Ascending aorta (tissue), 2 donors: ENCODE data around the gene GRB10. TPM values are rescaled to one million over a fixed set of nuclear protein-coding genes. Genes with fewer than 3 reads are reported as not detected.

Experiments used
- DNase-seq, 2 donors: peaks; one replicate each; pipeline ENCODE4 v3.0.0-alpha.2; 2019; ENCODE audit warnings: low spot score in 2 of 2
- H3K27ac ChIP-seq, 2 donors: fragments of 200-600 bp; sonication (generic); one replicate each; pipeline ENCODE4 v1.5.1; 2016 to 2017; ENCODE audit warnings: mild to moderate bottlenecking in 1 of 2
- H3K27me3 ChIP-seq: fragments of 200-600 bp; sonication (generic); one replicate; pipeline ENCODE4 v1.5.1; 2017
- H3K36me3 ChIP-seq, 2 donors: fragments of 200-600 bp; sonication (generic); one replicate each; pipeline ENCODE4 v1.5.1; 2016
- H3K4me1 ChIP-seq, 2 donors: fragments of 200-600 bp; sonication (generic); one replicate each; pipeline ENCODE4 v1.5.1; 2016 to 2017; ENCODE audit warnings: mild to moderate bottlenecking in 1 of 2
- H3K4me3 ChIP-seq, 2 donors: fragments of 200-600 bp; sonication (generic); one replicate each; pipeline ENCODE4 v1.5.1; 2016 to 2017; ENCODE audit warnings: mild to moderate bottlenecking in 1 of 2
- H3K9me3 ChIP-seq, 2 donors: fragments of 200-600 bp; sonication (generic); one replicate each; pipeline ENCODE4 v1.5.1; 2016
- intact Hi-C: fragments of 100-400 bp; cut with DNase I; formaldehyde crosslinking; loops from one replicate; pipeline ENCODE4 v1.15.1; 2023
- total RNA-seq: library from RNA; depleted of rRNA; stranded (reverse); fragments of >200 nt; gene quantifications from one replicate; pipeline ENCODE4 v1.1.0, GENCODE V29; 2016
- TF ChIP-seq, protein P1 (sequence below), 3 experiments: fragments of 200-600 bp in 2 of 3; fragments of 450-650 bp in 1 of 3; sonication (generic) in 2 of 3; IDR thresholded peaks; one replicate each; pipeline ENCODE4 v1.5.1; 2016 to 2019; ENCODE audit warnings: antibody characterized with exemption in 3 of 3, mild to moderate bottlenecking in 1 of 3, moderate library complexity in 1 of 3

The GRB10 gene
- total RNA-seq, 1 donor from 2014 or later, result 53.4 TPM

DNA sequence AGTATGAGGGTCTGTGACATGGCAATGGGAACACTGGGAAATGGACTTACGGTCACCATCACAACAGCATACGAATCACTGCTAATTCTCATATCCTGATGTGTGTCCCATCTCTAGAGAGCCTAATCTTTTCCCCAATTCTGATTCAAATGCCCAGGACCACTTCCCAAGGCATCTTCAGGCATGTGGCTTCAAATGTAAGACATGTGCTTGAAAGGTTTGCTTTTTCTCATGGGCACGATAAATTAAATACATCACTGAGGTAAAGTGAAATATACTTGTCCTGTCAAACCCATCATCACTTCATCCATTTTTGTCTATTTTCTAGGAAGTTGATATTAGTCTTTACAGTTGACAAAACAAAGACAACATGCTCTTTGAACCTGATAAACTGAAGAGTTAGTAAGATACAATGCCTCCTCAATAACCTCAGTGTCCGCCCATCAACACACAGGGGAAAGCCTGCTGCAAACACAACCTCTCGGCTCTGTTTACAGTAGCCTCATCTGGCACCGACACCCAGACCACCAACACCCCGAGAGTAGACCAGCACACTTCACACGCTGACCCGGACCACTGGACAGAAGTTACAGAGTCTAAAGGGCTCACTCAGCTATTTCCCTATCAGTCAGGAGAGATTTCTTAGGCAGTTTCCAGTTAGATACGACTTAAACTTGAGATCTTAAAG lies 24.8 kb downstream of the GRB10 start:
- no peaks in the 10 kb centered on the region for H3K27me3 ChIP-seq
- DNase-seq, result no peak
- H3K27ac ChIP-seq, result no peak overlapping the region
- H3K4me1 ChIP-seq, result no peaks in the 10 kb centered on the region
- intact Hi-C loops, result no loop called here
- no peaks in the 10 kb centered on the region for H3K9me3 ChIP-seq
- H3K4me3 ChIP-seq, result no peak overlapping the region
- TF ChIP-seq, protein P1, sequence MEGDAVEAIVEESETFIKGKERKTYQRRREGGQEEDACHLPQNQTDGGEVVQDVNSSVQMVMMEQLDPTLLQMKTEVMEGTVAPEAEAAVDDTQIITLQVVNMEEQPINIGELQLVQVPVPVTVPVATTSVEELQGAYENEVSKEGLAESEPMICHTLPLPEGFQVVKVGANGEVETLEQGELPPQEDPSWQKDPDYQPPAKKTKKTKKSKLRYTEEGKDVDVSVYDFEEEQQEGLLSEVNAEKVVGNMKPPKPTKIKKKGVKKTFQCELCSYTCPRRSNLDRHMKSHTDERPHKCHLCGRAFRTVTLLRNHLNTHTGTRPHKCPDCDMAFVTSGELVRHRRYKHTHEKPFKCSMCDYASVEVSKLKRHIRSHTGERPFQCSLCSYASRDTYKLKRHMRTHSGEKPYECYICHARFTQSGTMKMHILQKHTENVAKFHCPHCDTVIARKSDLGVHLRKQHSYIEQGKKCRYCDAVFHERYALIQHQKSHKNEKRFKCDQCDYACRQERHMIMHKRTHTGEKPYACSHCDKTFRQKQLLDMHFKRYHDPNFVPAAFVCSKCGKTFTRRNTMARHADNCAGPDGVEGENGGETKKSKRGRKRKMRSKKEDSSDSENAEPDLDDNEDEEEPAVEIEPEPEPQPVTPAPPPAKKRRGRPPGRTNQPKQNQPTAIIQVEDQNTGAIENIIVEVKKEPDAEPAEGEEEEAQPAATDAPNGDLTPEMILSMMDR (IDR thresholded peaks at IDR 0.05), result no peak
- peaks cover 0 to 7% of the 10 kb centered on the region in 2 donors for H3K36me3 ChIP-seq

DNA sequence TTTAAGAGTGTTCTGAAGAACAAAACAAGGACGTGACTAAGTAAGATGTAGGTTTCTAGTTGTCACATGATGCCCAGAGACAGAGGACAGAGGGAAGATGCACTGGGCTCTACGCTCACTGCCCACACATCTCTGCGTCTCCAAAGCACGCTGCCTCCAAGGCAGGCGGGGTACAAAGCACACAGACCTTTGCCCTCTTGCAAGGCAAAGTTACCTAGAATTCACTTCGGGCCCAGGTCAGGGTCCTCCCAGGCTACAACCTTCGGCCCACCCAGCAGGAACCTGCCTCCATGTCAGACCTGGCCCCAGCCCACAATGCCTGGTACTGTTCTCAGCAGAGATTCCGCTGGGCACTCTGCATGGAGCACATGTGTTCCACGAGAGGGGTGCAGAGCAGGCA lies 26.5 kb downstream of the GRB10 start:
- intact Hi-C loops, result no loop called here
- Histone ChIP-seq H3K27me3 (no peaks in the 10 kb centered on the region), H3K9me3 (no peaks in the 10 kb centered on the region), H3K4me3 (no peak overlapping the region), H3K27ac (no peak overlapping the region), H3K4me1 (no peaks in the 10 kb centered on the region), H3K36me3 (peaks cover 0 to 7% of the 10 kb centered on the region in 2 donors)
- DNase-seq, result no peak
- TF ChIP-seq, protein P1 (IDR thresholded peaks at IDR 0.05), result no peak

DNA sequence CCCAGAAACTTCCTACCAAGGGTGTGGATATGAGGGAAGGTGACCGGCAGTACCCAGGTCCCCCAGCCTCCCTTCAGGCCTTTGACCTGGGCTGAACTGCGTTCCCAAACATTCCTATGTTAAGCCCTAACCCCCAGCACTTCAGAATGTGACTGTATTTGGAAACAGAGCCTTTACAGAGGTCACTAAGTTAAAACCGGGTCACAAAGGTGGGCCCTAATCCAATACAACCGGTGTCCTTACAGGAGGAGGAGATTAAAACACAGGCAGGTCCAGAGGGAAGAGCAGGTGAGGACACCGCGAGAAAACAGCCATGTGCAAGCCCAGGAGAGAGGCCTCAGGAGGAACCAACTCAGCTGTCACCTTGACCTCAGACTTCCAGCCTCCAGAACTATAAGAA lies 28.0 kb downstream of the GRB10 start:
- Histone ChIP-seq H3K4me3 (no peak overlapping the region), H3K9me3 (no peaks in the 10 kb centered on the region), H3K4me1 (no peaks in the 10 kb centered on the region), H3K27me3 (no peaks in the 10 kb centered on the region), H3K36me3 (peaks cover 0 to 7% of the 10 kb centered on the region in 2 donors), H3K27ac (no peak overlapping the region)
- no peak for DNase-seq
- intact Hi-C loops, result no loop called here
- TF ChIP-seq, protein P1 (IDR thresholded peaks at IDR 0.05), result no peak

DNA sequence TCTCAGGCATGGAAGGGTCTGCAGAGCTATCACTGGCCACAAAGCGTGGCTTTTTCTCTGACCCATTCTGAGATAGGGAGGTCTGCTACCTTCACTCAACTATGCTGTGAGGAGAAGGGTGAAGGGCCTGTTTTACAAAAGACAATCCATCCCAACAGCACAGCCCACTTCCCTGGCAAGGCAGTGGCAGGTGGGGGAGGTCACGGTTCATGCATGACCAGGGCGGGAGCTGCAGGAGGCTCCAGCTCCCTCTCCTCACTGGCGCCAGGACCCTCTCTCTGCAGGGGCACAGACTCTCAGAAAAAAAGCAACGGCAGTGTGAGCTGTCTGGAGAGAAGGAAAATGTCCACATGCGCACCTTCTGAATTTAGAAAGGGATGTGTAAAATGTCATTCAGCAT lies 28.5 kb downstream of the GRB10 start:
- DNase-seq, result no peak
- no peaks in the 10 kb centered on the region for H3K4me1 ChIP-seq
- peaks cover 0 to 7% of the 10 kb centered on the region in 2 donors for H3K36me3 ChIP-seq
- intact Hi-C loops, result no loop called here
- TF ChIP-seq, protein P1 (IDR thresholded peaks at IDR 0.05), result no peak
- no peaks in the 10 kb centered on the region for H3K27me3 ChIP-seq
- H3K9me3 ChIP-seq, result no peaks in the 10 kb centered on the region
- H3K27ac ChIP-seq, result no peak overlapping the region
- H3K4me3 ChIP-seq, result no peak overlapping the region

DNA sequence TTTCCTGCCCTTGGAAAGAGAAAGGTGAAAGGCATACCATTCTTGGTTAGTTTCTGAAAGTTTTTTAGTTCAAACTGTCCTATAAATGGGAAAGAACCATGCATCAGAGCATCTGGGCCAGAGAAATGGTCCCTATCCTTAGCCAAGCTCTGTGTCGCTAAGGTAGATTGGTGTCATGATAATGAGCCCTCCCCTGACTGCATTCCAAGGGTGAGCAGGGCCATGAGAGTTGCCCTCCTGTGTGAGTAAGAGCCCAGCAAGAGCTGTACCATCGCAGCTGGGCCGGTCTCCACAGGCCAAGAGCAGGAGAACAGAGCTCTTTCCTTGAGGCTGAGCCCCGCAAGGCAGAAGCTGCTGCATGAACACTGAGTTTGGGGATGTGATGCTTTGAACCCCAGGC lies 30.3 kb downstream of the GRB10 start:
- no peaks in the 10 kb centered on the region for H3K27me3 ChIP-seq
- H3K36me3 ChIP-seq, result peaks cover 0 to 7% of the 10 kb centered on the region in 2 donors
- no peaks in the 10 kb centered on the region for H3K4me1 ChIP-seq
- TF ChIP-seq, protein P1 (IDR thresholded peaks at IDR 0.05), result no peak
- intact Hi-C loops, result no loop called here
- no peak overlapping the region for H3K27ac ChIP-seq
- DNase-seq, result no peak
- no peak overlapping the region for H3K4me3 ChIP-seq
- H3K9me3 ChIP-seq, result no peaks in the 10 kb centered on the region
